Inferior parietal cortex (tissue), 1 donor: ENCODE data around the gene PTPN2.
"Not testable (repeated sequence)": the region's sequence is repeated elsewhere in the genome, so short reads cannot be mapped to it uniquely, and the experiment has no call there.

Experiments used
- DNase-seq: peaks from one replicate; pipeline ENCODE4 v3.0.0-alpha.2; 2016; ENCODE audit errors: extremely low spot score

PTPN2 gene

DNA sequence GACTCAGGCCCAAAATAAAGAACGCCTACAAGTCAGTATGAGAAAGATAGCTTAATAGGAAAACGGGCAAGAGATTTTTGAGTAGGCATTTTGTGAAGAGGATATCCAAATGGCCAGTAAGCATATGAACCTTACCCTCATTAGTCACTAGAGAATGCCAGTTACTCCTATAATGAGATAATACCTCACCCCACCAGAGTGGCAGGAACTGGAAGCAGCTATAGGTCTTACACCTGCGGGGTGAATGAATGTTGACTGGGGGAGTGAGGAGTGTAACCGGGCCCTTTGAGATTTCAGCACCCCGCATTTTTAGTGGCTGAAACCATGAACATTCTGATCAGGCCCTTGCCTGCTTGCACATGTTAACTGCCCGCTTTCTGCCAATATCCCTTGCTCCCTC is 7.5 kb upstream of the PTPN2 start:
- DNase-seq: no peak

DNA sequence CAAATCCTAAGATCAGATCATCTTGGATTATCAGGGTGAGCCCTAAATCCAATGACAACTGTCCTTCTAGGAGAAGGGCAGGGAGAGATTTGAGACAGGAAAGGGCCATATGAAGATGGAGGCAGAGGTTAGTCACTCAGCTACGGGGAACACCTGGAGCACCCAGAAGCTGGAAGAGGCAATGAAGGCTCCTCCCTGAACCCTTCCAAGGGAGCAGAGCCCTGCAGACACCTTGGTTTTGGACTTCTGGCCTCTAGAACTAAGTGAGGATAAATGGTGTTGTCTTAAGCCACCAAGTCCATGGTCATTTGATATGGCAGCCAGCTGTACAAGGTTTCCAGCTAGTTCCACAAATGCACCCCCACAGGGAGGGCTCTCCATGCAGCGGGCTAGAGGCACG is 6.9 kb upstream of the PTPN2 start:
- no peak for DNase-seq

DNA sequence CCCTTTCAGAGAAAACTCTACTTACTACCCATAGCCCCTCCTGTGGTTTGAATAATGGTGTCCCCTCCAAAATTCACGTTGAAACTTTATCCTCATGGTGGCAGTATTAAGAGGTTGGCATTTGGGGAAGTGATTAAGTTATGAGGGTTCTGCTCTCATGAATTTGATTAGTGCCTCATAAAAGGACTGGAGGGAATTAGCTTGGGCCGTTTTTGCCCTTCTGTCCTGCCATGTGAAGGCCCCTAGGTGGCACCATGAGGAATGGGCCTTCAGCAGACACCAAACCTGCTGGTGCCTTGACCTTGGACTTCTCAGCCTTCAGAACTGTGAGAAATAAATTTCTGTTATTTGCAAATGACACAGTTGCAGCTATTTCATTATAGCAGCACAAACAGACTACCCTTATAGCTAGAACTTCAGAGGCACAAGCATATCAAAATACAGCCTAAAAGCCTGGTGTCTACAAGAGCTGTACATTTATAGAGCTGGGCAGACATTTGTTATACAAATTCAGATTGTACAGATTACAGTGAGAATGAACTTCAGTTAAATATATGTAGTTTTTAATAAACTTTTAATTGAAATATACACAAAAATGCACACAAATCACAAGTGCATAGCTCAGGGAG is 2.6 kb upstream of the PTPN2 start:
- DNase-seq: no peak

DNA sequence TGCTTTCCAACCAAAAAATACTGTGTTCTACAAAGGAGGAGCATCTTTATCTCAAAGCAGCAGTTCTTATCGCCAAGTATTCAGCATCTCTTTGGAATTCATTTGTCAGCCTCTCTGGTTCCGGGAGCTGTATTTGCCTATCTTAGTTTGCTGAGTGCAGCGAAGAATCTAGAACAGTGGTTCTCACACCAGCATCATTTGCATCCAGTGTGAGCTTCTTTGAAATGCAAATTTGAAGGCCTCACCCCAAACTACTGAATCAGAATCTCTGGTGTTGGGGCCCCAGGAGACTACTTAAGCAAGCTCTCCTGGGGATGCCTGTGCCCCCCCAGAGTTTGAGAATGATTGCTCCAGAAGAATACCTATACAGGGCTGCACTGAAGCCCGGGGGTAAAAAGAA is 1.5 kb upstream of the PTPN2 start:
- DNase-seq: no peak

DNA sequence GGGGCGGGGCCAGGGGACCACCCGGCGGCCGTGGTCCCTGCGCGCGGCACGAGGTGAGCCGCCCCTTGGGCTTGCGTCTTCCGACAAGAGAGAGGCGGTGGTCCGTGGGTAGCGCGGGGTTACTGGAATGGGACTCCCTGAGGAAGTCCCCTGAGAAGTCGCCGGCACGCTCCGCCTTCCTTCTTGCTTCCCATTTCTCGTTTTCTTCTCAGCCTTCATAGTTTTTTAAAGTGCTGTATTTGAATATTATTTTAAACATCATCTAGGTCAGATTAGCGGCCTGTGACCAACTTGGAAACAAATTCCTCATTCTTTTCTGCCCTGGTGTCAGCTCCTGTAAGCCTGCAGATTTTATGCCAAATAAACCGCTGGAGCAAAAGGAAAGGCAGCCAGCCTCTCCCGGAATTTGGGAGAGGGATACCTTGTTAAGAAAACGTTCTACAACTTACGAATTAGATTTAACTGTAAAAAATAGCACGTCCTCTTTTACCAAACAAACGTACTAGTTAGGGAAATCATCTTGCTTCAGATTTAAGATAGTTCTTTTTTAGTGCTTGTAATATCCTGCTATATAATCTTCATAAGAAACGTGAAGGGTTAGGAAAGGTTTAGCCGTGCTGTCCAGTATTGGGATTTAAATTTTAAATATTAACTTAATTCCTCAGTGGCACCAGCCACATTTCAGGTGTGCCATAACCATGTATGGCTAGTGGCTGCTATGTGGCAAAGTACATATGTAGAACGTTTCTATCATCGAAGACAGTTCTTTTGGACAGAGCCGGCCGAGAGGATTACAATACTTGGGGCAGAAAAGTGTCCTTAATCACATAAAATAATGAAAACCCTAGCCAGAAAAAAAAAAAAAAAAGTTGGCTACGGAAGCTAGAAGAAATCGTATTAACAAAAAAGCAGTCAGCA is 628 bp upstream of the PTPN2 start:
- DNase-seq: peak; percentile 43

DNA sequence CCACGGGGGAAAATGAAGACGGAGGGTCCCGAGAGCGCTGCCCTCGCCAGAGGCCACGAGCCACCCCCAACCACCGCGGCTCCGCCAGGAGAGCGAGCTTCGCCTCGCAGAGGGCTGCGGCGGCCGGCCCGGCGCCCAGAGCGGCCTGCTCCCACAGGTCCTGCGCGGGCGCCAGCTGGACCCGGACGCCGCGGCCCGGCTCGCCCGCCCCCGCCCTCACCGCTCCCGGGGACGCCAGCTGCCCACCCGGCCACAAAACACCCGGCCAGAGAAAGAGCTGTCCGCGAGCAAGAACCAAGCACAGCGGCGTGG is 709 bp downstream of the PTPN2 start:
- DNase-seq: no peak

DNA sequence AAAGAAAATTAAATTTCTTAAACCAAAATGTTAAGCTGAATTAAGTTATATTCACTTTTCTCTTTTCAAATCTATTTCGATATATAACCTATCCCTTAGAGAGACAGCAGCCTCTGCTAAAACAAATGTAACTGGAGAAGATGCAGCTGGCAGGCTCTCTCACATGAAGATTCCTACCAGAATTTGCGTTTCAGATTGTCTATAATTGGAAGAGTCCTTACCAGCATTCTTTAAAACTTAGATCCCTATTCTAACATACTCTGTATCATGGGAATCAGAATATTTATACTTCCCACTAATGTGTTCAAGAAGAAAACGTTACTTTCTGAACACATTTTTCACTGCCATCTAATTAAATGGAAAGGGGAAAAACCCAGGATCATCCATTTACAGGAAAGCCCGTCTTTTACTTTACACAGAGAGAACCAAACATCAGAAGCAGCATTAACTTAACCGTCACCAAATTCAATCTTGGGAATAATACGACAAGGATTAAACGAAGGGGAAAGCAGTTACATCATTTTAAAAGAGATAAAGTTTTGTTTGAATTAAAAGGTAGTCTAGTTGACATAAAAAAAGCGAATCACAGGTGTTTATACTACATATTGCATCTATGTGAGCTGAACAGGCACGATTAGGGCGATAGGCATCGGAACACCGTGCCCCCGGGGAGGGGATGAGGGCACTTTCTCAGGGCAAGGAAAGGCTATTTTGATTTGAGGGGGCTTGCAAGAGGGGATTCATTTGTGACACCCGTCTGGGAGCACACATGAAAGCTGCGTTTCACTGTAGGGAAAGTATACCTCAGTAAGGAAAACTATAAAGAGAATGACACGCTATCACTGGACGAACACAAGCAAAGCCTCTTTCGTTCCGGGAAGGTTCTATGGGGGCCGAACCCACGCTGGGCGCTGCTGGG is 1.3 kb downstream of the PTPN2 start:
- DNase-seq: no peak

DNA sequence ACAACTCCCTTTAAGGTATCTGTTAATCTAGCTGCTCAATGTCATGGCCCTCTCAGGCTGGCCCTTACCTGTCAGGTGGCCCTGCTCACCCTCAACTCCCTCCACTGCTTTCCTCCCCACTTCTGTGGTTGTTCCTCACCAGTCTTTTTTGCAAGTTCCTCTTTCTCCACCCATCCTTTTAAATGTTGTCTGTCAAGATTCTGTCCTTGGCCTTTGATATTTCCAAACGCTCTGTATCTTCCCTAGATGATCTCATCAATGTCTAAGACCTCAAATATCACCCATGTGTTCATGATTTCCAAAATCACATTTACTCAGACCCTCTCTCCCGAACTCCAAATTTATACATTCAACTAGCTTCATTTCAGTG is 3.5 kb downstream of the PTPN2 start:
- no peak for DNase-seq

DNA sequence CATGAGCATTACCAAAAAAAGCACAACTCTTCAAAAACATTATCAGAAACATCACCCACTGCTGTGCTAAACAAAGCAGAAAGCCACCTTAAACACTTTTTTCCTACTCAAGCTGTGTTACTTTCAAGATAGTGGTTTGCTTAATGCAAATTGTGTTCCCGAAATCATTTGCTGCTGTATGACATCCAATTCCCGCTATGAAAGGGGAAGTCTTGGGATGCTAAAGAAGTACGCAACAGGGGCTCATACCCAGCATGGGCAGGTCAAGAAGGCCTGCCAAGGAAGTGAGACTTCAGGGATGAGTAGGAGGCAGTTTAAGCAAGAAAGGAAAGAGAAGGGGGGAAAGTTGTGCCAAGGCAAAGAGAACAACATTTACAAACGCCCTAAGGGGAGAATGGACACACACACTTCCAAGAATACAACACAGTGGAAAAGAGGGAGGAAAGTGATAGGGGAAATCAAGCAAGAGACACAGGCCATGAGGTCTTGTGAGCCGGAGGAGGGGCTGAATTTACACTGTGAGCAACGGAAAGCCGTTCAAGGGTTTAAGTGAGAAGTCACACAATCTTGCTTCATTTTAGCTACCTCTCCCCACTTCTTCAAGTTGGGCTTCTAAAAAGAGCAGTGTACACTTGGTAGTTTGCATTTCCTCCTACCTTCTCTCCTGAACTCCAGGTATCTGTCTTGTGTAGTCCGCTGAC is 4.0 kb downstream of the PTPN2 start:
- DNase-seq: no peak

DNA sequence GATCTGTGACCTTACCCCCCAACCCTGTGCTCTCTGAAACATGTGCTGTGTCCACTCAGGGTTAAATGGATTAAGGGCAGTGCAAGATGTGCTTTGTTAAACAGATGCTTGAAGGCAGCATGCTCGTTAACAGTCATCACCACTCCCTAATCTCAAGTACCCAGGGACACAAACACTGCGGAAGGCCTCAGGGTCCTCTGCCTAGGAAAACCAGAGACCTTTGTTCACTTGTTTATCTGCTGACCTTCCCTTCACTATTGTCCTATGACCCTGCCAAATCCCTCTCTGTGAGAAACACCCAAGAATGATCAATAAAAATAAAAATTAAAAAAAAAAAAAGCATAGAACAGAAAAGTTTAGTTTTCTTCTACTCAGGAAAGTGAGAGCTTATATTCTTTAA is 9.0 kb downstream of the PTPN2 start:
- not testable (repeated sequence) for DNase-seq

DNA sequence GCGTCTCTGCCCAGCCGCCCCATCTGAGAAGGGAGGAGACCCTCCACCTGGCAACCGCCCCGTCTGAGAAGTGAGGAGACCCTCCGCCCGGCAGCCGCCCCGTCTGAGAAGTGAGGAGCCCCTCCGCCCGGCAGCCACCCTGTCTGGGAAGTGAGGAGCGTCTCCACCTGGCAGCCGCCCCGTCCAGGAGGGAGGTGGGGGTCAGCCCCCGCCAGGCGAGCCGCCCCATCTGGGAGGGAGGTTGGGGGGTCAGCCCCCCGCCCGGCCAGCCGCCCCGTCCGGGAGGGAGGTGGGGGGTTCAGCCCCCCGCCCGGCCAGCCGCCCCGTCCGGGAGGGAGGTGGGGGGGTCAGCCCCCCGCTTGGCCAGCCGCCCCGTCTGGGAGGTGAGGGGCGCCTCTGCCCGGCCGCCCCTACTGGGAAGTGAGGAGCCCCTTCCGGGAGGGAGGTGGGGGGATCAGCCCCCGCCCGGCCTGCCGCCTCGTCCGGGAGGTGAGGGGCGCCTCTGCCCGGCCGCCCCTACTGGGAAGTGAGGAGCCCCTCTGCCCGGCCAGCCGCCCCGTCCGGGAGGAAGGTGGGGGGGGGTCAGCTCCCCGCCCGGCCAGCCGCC is 10.0 kb downstream of the PTPN2 start:
- DNase-seq: not testable (repeated sequence)

DNA sequence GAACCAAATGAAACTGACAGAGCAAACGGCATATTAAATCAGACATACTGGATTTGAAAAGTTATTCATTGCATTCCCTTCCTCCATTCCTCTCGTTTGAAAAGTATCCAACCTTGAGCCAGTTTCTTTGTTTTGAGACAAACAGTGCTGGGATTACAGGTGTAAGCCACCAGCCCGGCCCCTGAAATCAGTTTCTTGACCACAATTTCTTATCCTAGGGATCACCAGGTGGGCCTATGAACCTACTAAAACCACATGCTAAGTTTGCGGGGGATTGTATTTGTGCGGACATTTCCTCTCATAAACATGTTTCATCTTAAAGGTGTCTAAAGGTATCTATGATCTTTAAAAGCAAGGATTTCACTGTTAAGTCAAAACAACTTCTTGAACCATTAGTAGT is 11.6 kb downstream of the PTPN2 start:
- no peak for DNase-seq

DNA sequence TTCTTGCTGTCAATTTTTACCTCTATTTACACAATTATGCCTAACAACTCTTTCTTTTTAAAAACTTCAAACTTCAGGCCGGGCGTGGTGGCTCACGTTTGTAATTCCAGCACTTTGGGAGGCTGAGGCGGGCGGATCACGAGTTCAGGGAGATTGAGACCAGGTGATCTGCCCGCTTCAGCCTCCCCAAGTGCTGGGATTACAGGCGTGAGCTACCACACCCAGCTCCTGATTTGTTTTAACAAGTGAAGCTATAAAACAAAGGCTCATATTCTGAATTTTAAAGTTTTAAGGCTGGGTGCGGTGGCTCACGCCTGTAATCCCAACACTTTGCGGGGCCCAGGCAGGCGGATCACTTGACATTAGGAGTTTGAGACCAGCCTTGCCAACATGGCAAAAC is 15.5 kb downstream of the PTPN2 start:
- DNase-seq: no peak

DNA sequence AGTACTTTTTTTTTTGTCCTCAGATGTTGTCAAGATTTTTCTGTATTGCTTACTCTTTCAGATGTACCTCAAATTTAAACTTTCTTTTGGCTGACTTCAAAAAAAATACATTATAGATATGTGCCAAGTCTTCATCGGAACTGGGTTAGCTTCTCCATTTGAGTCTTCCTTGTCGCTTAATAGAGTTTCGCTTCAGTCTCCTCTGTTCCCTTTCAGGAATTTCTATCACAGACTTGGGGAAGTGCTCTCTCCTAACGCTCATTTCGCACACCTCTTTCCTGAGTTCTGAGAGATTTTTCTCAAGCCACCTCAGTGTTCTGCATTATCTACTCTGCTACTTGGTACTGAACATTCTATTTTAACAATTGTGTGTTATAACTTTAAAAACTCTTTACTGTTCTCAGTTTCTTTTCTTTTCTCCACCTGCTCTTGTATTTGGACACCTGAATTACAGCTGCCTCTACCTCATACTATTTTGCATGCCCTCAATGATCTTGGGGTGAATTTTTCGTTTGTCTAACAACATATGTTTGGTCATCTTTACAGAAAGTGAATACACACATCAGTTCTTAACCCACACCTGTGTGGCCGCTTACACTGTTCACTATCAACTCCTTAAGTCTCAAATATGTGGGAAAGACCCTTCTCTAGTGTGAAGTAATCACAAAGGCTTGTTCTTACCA is 16.5 kb downstream of the PTPN2 start:
- no peak for DNase-seq

DNA sequence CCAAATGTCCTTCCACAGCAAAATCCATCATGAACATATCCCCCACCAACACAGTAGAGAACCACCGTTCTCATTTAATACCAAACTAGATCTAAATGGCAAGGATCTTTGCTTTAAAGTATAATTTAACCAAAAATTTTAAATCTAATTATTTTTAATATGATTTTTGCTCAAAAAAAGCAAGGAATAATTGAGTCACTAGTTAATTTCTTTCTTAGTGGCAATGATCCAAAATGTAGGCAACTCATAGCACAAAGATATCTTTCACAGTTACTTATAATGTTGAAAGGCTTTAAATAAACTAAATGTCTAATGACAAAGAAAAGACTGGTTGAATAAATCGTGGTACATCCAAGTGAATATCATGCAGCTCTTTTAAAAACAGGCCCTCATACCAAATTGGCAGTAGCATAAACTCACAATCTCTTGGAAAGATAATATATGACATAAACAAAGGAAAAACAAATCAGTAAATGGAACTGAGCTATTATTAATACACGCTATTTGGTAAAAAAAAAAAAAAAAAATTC is 20.3 kb downstream of the PTPN2 start:
- no peak for DNase-seq

DNA sequence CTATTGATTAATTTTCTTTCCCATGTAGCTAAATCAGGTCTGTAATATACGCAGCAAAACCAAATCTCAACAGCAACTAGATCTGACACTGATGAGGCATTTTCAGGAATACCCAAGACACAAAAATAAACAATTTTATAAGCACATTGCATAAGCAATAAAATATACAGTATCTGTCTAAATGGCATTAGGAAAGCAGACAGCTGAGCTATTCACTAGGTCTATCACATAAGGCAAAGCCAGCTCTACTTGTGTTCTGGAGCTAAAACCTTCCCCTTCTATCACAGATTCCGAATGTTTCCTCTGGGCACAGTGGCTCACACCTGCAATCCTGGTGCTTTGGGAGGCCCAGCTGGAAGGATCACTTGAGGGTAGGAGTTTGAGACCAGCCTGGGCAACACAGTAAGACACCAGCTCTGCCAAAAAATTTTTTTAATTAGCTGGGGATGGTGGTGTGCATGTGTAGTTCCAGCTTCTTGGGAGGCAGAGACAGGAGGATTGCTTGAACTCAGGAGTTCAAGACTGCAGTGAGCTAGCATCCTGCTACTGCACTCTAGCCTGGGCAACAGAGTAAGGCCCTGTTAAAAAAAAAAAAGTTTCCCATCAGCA is 21.1 kb downstream of the PTPN2 start:
- DNase-seq: no peak

DNA sequence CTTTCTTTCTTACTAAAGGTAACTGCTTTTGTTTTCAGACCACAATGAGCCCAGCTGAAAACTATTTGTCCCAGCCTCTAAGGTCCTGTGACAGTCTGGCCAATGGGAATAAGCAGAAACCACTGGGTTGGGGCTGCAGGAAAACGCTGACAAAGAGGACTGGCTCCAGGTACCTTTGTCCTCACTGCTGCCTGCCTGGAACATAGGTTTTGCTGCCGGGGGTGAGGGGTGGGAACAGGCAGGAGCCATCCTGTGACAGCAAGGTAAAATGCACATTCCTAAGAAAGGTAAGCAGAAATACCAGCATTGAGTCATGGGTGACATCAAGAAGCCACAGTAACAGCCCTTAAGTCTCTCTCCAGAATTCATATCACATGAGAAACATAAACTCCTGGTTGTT is 21.6 kb downstream of the PTPN2 start:
- no peak for DNase-seq

DNA sequence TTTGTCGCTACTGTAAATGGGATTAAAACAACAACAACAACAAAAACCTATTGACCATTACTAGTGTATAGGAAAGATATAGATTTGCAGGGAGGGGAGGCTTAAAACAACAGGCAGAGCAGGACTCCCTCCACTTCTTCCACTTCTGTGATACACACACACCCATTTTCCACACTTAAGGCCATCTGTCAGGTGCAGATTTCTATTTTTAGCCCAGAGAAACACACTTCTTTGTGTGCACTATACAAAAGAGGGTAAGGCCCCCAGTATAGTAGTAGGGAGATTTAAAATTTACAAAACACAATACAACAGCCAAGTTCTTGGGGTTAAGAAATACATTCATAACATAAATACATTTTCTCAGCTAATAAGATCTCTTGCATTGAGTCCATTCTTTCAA is 22.4 kb downstream of the PTPN2 start:
- no peak for DNase-seq

DNA sequence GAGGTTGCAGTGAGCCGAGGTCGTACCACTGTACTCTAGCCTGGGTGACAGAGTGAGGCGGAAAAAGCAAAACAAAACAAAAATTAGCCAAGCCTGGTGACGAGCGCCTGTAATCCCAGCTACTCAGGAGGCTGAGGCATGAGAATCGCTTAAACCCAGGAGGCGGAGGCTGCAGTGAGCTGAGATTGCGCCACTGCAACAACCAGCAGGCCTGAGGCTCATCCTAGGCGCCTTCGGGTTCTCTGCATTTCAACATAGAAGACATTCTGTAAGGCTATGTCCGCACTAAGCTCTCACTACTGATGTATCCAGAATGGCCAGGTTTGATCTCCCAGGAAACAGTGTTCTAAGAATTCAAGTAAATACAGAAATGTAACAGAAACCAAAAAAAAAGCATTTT is 23.5 kb downstream of the PTPN2 start:
- DNase-seq: no peak

DNA sequence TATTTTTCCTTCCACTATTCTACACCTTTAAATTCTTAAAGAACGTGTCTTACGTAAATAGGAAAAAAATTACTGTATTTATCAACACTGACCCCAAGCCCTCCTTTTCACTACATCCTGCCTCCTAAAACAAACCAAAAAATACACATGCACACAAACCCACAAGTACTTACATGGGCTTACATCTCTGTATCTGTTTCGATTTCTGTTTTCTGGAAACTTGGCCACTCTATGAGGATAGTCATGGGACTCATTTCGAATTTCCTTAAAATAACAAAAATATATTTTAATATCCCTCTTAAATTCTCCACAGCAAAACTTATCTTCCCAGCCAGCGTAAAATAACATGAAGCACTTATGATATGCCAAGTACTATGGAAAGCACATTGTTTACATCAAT is 25.0 kb downstream of the PTPN2 start:
- no peak for DNase-seq
